Loucy (cell line): ENCODE measurements around the gene AMPD3.

Experiments used
- EZH2phosphoT487 ChIP-seq: fragments of 200-600 bp; IDR thresholded peaks from 2 replicates; pipeline ENCODE4 v1.6.1; 2018; ENCODE audit warnings: antibody characterized with exemption, mild to moderate bottlenecking, moderate library complexity, borderline replicate concordance
- TF ChIP-seq, protein P1 (sequence below): fragments of 200-600 bp; sonication (generic); conservative IDR thresholded peaks from 2 replicates; pipeline ENCODE4 v1.5.1; 2014; ENCODE audit warnings: mild to moderate bottlenecking, antibody characterized with exemption, low read length

GRCh38 chr11:10451426-10452116 is 3.5 kb upstream of the AMPD3 start:
- TF ChIP-seq, protein P1, sequence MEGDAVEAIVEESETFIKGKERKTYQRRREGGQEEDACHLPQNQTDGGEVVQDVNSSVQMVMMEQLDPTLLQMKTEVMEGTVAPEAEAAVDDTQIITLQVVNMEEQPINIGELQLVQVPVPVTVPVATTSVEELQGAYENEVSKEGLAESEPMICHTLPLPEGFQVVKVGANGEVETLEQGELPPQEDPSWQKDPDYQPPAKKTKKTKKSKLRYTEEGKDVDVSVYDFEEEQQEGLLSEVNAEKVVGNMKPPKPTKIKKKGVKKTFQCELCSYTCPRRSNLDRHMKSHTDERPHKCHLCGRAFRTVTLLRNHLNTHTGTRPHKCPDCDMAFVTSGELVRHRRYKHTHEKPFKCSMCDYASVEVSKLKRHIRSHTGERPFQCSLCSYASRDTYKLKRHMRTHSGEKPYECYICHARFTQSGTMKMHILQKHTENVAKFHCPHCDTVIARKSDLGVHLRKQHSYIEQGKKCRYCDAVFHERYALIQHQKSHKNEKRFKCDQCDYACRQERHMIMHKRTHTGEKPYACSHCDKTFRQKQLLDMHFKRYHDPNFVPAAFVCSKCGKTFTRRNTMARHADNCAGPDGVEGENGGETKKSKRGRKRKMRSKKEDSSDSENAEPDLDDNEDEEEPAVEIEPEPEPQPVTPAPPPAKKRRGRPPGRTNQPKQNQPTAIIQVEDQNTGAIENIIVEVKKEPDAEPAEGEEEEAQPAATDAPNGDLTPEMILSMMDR: no peak
- TF ChIP-seq EZH2phosphoT487: no peak
